HCT116 (cell line): ENCODE results near the gene GKN1.

Experiments used
- EZH2 ChIP-seq: fragments of 200-600 bp; sonication (generic); IDR thresholded peaks from 2 replicates; pipeline ENCODE4 v1.6.1; 2017; ENCODE audit warnings: antibody characterized with exemption, mixed run types
- POLR2A ChIP-seq: IDR thresholded peaks from 2 replicates; pipeline ENCODE4 v1.7.0; 2011; ENCODE audit warnings: borderline replicate concordance; ENCODE audit not compliant: insufficient read depth, insufficient read length; ENCODE audit errors: extremely low read depth
- POLR2AphosphoS5 ChIP-seq: IDR thresholded peaks from 2 replicates; pipeline ENCODE4 v1.6.1; 2011; ENCODE audit warnings: mild to moderate bottlenecking, low read depth, low read length, moderate library complexity
- RAD21 ChIP-seq: IDR thresholded peaks from 2 replicates; pipeline ENCODE4 v1.6.1; 2012; ENCODE audit warnings: low read depth, mild to moderate bottlenecking
- REST ChIP-seq: IDR thresholded peaks from 2 replicates; pipeline ENCODE4 v1.6.1; 2012; ENCODE audit warnings: low read depth
- SP1 ChIP-seq: IDR thresholded peaks from 2 replicates; pipeline ENCODE4 v1.6.1; 2012; ENCODE audit warnings: low read depth
- SRF ChIP-seq: IDR thresholded peaks from 2 replicates; pipeline ENCODE4 v1.6.1; 2012; ENCODE audit warnings: low read depth
- TCF7L2 ChIP-seq: IDR thresholded peaks from 2 replicates; pipeline ENCODE4 v1.7.0; 2011; ENCODE audit warnings: borderline replicate concordance, inconsistent platforms; ENCODE audit not compliant: insufficient read depth, insufficient read length; ENCODE audit errors: extremely low read depth
- YY1 ChIP-seq: IDR thresholded peaks from 2 replicates; pipeline ENCODE4 v1.6.1; 2011; ENCODE audit warnings: low read length, low read depth, moderate library complexity, mild to moderate bottlenecking; ENCODE audit not compliant: insufficient replicate concordance; ENCODE audit errors: extremely low read depth
- ZNF274 ChIP-seq: fragments of 200-500 bp; sonication (Bioruptor generic); IDR thresholded peaks from 2 replicates; pipeline ENCODE4 v1.6.1; 2014; ENCODE audit warnings: mild to moderate bottlenecking, low read depth, low read length, inconsistent platforms
- TF ChIP-seq, protein P1 (sequence below), 3 experiments: fragments of 200-600 bp in 1 of 3; sonication (generic) in 1 of 3; IDR thresholded peaks in 2 of 3; conservative IDR thresholded peaks in 1 of 3; 2 replicates each; pipeline ENCODE4 v1.5.1; 2012 to 2017; ENCODE audit warnings: low read depth in 2 of 3, low read length in 2 of 3, antibody characterized with exemption in 1 of 3, borderline replicate concordance in 1 of 3, control low read depth in 1 of 3, mild to moderate bottlenecking in 1 of 3, mixed read lengths in 1 of 3, mixed run types in 1 of 3, moderate library complexity in 1 of 3; ENCODE audit not compliant: insufficient read depth in 1 of 3
- TF ChIP-seq, protein P2 (sequence below): IDR thresholded peaks from 2 replicates; pipeline ENCODE4 v1.6.1; 2012
- TF ChIP-seq, protein P3 (sequence below): IDR thresholded peaks from 2 replicates; pipeline ENCODE4 v1.6.1; 2012

DNA sequence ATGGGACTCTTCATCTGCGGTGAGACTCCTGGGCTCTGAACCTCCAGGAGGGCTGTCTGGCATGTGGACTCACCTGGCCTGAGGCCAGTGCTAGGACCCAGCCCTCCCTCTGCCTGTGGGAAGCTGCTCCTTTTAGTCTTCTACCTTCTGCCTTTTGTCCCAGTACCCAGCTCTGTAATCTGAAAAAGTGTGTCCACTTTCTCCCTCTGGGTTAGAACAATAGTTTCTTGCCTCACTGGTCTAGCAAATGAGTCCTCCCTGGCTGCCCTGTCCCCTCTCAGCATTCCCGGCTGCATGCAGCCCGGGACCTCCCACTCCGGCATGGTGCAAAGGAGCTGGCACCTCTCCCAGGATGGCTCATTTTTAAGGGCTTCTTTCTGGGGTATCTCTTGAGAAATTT, 47.6 kb upstream of the GKN1 start:
- TF ChIP-seq, protein P1, sequence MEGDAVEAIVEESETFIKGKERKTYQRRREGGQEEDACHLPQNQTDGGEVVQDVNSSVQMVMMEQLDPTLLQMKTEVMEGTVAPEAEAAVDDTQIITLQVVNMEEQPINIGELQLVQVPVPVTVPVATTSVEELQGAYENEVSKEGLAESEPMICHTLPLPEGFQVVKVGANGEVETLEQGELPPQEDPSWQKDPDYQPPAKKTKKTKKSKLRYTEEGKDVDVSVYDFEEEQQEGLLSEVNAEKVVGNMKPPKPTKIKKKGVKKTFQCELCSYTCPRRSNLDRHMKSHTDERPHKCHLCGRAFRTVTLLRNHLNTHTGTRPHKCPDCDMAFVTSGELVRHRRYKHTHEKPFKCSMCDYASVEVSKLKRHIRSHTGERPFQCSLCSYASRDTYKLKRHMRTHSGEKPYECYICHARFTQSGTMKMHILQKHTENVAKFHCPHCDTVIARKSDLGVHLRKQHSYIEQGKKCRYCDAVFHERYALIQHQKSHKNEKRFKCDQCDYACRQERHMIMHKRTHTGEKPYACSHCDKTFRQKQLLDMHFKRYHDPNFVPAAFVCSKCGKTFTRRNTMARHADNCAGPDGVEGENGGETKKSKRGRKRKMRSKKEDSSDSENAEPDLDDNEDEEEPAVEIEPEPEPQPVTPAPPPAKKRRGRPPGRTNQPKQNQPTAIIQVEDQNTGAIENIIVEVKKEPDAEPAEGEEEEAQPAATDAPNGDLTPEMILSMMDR (IDR thresholded peaks at IDR 0.05 in 2 of 3, conservative IDR thresholded peaks at IDR 0.05 in 1 of 3; ENCODE audit: borderline replicate concordance in 1 of 3, insufficient read depth in 1 of 3, low read depth in 2 of 3, low read length in 2 of 3) = no peak
- TF ChIP-seq, protein P2, sequence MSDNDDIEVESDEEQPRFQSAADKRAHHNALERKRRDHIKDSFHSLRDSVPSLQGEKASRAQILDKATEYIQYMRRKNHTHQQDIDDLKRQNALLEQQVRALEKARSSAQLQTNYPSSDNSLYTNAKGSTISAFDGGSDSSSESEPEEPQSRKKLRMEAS = no peak
- TF ChIP-seq REST (no peak), POLR2AphosphoS5 (no peak), YY1 (no peak), SRF (no peak), ZNF274 (no peak), SP1 (no peak), POLR2A (no peak), EZH2 (no peak), TCF7L2 (no peak), RAD21 (no peak)
- TF ChIP-seq, protein P3, sequence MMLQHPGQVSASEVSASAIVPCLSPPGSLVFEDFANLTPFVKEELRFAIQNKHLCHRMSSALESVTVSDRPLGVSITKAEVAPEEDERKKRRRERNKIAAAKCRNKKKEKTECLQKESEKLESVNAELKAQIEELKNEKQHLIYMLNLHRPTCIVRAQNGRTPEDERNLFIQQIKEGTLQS = no peak
